GM10248 (cell line): Measurements from ENCODE around the gene PPP2R5A.
"Not testable (repeated sequence)": the region's sequence is repeated elsewhere in the genome, so short reads cannot be mapped to it uniquely, and the experiment has no call there.

Experiments used
- CTCF ChIA-PET: fragments of 300-600 bp; sonication (Branson Sonifier 250); formaldehyde crosslinking; extraction: SDS; loops from one replicate; lab custom pipeline; 2021; ENCODE audit warnings: antibody characterized with exemption; lab: Yijun Ruan, JAX
- POLR2A ChIA-PET: fragments of 350-650 bp; sonication (Branson Sonifier 250); formaldehyde crosslinking; extraction: SDS; loops from one replicate; lab custom pipeline; 2020; ENCODE audit warnings: antibody characterized with exemption; lab: Yijun Ruan, JAX
- DNase-seq: peaks from one replicate; pipeline ENCODE4 v3.0.0; 2012; ENCODE audit errors: extremely low spot score
- CTCF ChIP-seq: IDR thresholded peaks from 2 replicates; pipeline ENCODE4 v1.5.1; 2012; ENCODE audit warnings: mild to moderate bottlenecking, low read depth; ENCODE audit errors: extremely low read depth, missing control alignments, control extremely low read depth

Gene PPP2R5A

GRCh38 chr1:212301580-212301979 is 16.4 kb downstream of the PPP2R5A start:
- CTCF ChIA-PET, result interaction anchor here (1.0 to 1.5 kb wide), 2 partner anchors 9 to 266 kb away, joined by 3 read pairs; partner anchors contain the start of genes DTL and INTS7
- no peak for DNase-seq
- POLR2A ChIA-PET, result no interaction called here
- no peak for TF ChIP-seq CTCF

DNA sequence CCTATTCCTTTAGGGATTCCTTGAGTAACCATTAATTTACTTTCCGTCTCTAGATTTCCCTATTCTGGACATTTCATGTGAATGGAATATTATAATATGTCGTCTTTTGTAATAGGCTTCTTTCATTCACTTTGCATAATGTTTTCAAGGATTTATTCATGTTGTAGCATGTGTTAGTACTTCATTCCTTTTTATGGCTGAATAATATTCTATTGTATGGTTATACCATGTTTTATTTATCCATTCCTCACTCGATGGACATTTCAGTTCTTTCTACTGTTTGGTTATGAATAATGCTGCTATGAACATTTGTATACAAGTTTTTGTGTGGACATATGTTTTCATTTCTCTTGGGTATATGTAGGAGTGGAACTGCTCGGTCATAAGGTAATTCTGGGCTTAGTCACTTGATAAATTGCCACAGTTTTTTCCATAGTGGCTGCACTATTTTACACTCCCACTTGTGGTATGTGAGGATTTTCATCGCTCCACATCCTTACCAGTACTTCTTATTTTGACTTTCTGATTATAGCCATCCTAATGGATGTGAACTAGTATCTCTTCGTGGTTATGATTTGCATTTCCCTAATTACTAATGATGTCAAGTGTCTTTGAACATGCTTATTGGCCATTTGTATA is 17.7 kb downstream of the PPP2R5A start:
- ChIA-PET POLR2A (no interaction called here), CTCF (no interaction called here)
- DNase-seq, result no peak
- TF ChIP-seq CTCF, result no peak

DNA sequence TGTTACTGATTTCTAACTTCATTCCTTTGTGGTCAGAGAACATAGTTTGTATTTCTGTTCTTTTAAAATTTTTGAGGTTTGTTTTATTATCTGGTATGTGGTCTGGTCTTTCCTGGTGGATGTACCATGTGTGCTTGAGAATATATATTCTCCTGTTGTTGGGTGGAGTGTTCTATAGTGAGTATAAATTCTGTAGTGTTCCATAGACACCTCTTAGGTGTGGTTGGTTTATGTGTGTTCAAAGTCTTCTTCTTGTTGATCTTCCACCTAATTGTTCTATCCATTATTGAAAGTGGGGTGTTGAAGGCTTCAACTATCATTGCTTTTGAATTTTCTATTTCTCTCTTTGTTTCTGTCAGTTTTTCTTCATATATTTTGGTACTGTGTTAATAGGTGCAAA is 20.1 kb downstream of the PPP2R5A start:
- TF ChIP-seq CTCF, result no peak
- CTCF ChIA-PET, result interaction anchor here (0.9 kb wide), 1 partner anchor 235 kb away, joined by 3 read pairs; no protein-coding TSS in a partner anchor
- POLR2A ChIA-PET, result no interaction called here
- no peak for DNase-seq

DNA sequence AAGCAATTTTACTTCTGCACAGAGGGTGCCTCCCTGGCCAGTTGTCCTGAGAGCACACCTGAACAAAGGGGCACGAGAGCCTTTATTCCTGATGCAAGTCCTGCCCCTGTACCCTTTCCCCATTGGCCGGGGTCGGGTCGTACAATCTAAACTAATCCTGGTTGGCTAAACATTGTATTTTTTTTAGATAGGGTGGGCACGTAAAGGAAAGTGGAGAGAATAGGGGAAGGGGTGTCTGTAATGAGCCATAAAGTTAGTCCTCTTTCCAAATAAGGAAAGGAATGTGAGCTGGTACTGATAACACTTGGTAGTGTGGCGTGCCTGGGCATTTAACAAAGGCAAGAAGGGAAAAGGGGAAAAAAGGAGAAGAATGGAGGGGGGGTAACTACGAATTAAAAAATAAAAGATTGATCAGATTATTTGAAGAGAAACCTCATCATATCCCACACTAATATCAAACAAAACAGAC is 20.8 kb downstream of the PPP2R5A start:
- POLR2A ChIA-PET, DNase-seq, CTCF ChIA-PET: not testable (repeated sequence)

GRCh38 chr1:212309967-212310366 is 24.8 kb downstream of the PPP2R5A start:
- TF ChIP-seq CTCF, result no peak
- CTCF ChIA-PET, result interaction anchor here (1.9 to 2.2 kb wide), 2 partner anchors 19 to 248 kb away, joined by 5 read pairs; no protein-coding TSS in a partner anchor
- POLR2A ChIA-PET, result no interaction called here
- DNase-seq, result no peak

DNA sequence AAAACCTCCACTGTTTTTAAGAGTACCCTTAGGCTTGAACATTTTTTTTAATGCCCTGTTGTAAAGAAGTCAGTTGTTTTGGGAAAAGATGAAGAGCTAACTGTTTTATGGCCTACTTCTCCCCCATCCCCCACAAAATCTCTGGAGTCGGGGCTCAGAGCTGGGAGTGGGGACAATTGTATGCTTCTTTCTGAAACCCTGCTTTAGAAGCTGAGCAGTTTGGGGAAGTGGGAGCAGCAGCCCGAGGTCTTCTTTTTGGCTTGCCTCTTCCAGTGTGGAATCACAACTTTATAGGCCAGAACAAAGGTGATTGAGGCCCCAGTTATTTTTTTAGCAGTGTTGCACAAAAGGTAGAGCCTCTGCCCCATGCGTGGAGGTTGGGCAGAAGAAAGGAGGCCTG is 25.2 kb downstream of the PPP2R5A start:
- ChIA-PET CTCF (interaction anchor here (0.8 to 2.2 kb wide), 4 partner anchors 9 to 248 kb away, joined by 3 to 5 read pairs (median 4); no protein-coding TSS in a partner anchor), POLR2A (no interaction called here)
- no peak for TF ChIP-seq CTCF
- no peak for DNase-seq

- CTCF ChIA-PET, result interaction anchor here (1.2 to 2.2 kb wide), 8 partner anchors 11 to 614 kb away, joined by 3 to 6 read pairs (median 4); no protein-coding TSS in a partner anchor
- POLR2A ChIA-PET, result no interaction called here
- DNase-seq, result no peak
- TF ChIP-seq CTCF, result no peak
Observed at GRCh38 chr1:212311836-212312497, 26.8 kb downstream of the PPP2R5A start.
